ENCODE measurements around the gene DEK.

DNA sequence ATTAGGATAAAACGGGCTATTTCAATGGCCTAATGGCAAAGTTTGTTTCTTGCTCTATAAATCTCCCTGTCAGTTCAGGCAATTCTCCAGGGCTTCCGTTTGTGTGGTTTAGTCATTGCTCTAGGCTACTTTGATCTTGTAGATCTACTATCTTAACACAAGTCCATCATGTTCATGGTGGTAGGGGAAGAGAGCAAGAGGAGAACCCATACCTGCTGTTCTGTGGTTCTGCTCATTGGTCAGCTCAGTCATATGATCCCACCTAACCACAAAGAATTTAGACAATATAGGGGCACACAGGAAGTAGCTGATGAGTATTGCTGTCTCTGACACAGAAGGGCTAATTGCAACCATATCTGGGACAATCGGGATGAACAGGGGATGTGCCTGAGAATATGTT lies 4.9 kb upstream of the DEK start:
- TF ChIP-seq, protein P1, sequence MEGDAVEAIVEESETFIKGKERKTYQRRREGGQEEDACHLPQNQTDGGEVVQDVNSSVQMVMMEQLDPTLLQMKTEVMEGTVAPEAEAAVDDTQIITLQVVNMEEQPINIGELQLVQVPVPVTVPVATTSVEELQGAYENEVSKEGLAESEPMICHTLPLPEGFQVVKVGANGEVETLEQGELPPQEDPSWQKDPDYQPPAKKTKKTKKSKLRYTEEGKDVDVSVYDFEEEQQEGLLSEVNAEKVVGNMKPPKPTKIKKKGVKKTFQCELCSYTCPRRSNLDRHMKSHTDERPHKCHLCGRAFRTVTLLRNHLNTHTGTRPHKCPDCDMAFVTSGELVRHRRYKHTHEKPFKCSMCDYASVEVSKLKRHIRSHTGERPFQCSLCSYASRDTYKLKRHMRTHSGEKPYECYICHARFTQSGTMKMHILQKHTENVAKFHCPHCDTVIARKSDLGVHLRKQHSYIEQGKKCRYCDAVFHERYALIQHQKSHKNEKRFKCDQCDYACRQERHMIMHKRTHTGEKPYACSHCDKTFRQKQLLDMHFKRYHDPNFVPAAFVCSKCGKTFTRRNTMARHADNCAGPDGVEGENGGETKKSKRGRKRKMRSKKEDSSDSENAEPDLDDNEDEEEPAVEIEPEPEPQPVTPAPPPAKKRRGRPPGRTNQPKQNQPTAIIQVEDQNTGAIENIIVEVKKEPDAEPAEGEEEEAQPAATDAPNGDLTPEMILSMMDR (IDR thresholded peaks at IDR 0.05): no peak
- no peak for TF ChIP-seq FOXP4 (CRISPR knock-in tag; IDR thresholded peaks at IDR 0.05)
- TF ChIP-seq PRDM15 (CRISPR knock-in tag; IDR thresholded peaks at IDR 0.05): no peak
- no peak for TF ChIP-seq ATF3 (CRISPR knock-in tag; conservative IDR thresholded peaks at IDR 0.05)
- TF ChIP-seq ZNF138 (CRISPR knock-in tag; conservative IDR thresholded peaks at IDR 0.05): no peak
- TF ChIP-seq ZNF396 (CRISPR knock-in tag; IDR thresholded peaks at IDR 0.05; ENCODE audit: borderline replicate concordance): no peak
- TF ChIP-seq, protein P2, sequence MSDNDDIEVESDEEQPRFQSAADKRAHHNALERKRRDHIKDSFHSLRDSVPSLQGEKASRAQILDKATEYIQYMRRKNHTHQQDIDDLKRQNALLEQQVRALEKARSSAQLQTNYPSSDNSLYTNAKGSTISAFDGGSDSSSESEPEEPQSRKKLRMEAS (CRISPR knock-in tag; IDR thresholded peaks at IDR 0.05): no peak
- TF ChIP-seq CREB1 (CRISPR knock-in tag; IDR thresholded peaks at IDR 0.05): no peak
- no peak for TF ChIP-seq NFYB (CRISPR knock-in tag; conservative IDR thresholded peaks at IDR 0.05; ENCODE audit: low read depth)
- no peak for TF ChIP-seq ZNF121 (CRISPR knock-in tag; IDR thresholded peaks at IDR 0.05)
- TF ChIP-seq TCF7 (CRISPR knock-in tag; IDR thresholded peaks at IDR 0.05; ENCODE audit: low read depth): no peak
